ENCODE results near the gene PSG3.
"Not testable (repeated sequence)": the region's sequence is repeated elsewhere in the genome, so short reads cannot be mapped to it uniquely, and the experiment has no call there.

PSG3 gene

GRCh38 chr19:42740381-42740780 lies at the start of gene PSG3:
Gene PSG3 (minus strand): TSS chr19:42740481. CDS start chr19:42740384, 97 bp downstream.
- not testable (repeated sequence) for DNase-seq

GRCh38 chr19:42788766-42789165 lies 48.5 kb upstream of the PSG3 start:
- DNase-seq, result not testable (repeated sequence)

GRCh38 chr19:42787766-42788165 lies 47.5 kb upstream of the PSG3 start:
- not testable (repeated sequence) for DNase-seq

- peak; percentile 46 for DNase-seq
Measured at GRCh38 chr19:42776750-42777612, 36.7 kb upstream of the PSG3 start.

GRCh38 chr19:42774510-42775158 lies 34.4 kb upstream of the PSG3 start:
- not testable (repeated sequence) for DNase-seq

- DNase-seq, result not testable (repeated sequence)
Measured at GRCh38 chr19:42767319-42767718, 27.0 kb upstream of the PSG3 start.

- not testable (repeated sequence) for DNase-seq
Measured at GRCh38 chr19:42766871-42767270, 26.6 kb upstream of the PSG3 start.

GRCh38 chr19:42764836-42765235 lies 24.6 kb upstream of the PSG3 start:
- DNase-seq, result no peak

- no peak for DNase-seq
Measured at GRCh38 chr19:42762789-42763188, 22.5 kb upstream of the PSG3 start.

- DNase-seq, result not testable (repeated sequence)
Measured at GRCh38 chr19:42761924-42762295, 21.6 kb upstream of the PSG3 start.

- DNase-seq, result not testable (repeated sequence)
Measured at GRCh38 chr19:42760954-42761923, 21.0 kb upstream of the PSG3 start.

- DNase-seq, result peak in 1 of 2 donors; percentile 5
Measured at GRCh38 chr19:42758667-42759066, 18.4 kb upstream of the PSG3 start.

- DNase-seq, result not testable (repeated sequence)
Measured at GRCh38 chr19:42752246-42752645, 12.0 kb upstream of the PSG3 start.

GRCh38 chr19:42741726-42742607 lies 1.7 kb upstream of the PSG3 start:
- DNase-seq, result peak; percentile 3 to 17

GRCh38 chr19:42737581-42738011 lies 2.7 kb downstream of the PSG3 start:
- DNase-seq, result not testable (repeated sequence)

GRCh38 chr19:42728341-42728740 lies 11.9 kb downstream of the PSG3 start:
- DNase-seq, result not testable (repeated sequence)

GRCh38 chr19:42714000-42714399 lies 26.3 kb downstream of the PSG3 start:
- not testable (repeated sequence) for DNase-seq

- DNase-seq, result not testable (repeated sequence)
Measured at GRCh38 chr19:42712753-42713152, 27.5 kb downstream of the PSG3 start.

- not testable (repeated sequence) for DNase-seq
Measured at GRCh38 chr19:42710986-42711385, 29.3 kb downstream of the PSG3 start.

GRCh38 chr19:42697884-42698283 lies 42.4 kb downstream of the PSG3 start:
- no peak for DNase-seq

- no peak for DNase-seq
Measured at GRCh38 chr19:42695811-42696503, 44.3 kb downstream of the PSG3 start.
